Measurements from ENCODE around the gene PRR14L.

PRR14L gene

DNA sequence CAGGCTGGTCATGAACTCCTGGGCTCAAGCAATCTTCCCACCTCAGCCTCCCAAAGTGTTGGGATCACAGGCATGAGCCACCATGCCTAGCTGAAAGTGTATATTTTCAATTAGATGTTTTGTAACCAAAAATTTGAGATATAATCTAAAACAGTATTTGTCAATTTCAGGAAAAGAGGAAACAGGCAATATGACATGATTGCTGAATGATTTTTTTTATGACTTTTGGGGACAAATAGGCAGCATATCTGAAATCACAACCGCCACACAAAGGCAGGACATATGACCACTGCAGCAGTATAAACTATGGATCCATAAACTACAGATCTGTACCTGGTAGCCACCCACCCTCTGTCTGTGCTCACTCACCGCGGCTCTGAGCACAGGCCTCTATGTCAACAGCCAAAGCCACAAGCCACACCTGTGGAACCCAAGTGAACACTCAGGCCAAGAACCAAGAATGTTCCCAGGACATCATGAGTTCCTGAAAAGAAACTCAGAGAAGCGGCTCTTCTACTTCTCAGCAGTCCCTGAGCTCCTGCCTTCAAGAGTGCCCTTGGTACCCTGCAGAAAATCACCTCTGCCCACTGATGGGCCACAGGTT is 110.4 kb downstream of the PRR14L start:
- DNase-seq (ENCODE audit: low read depth) = no peak

- DNase-seq (ENCODE audit: low read depth) = no peak
These were observed 111.9 kb downstream of the PRR14L start for GRCh38 chr22:31637891-31638618.

DNA sequence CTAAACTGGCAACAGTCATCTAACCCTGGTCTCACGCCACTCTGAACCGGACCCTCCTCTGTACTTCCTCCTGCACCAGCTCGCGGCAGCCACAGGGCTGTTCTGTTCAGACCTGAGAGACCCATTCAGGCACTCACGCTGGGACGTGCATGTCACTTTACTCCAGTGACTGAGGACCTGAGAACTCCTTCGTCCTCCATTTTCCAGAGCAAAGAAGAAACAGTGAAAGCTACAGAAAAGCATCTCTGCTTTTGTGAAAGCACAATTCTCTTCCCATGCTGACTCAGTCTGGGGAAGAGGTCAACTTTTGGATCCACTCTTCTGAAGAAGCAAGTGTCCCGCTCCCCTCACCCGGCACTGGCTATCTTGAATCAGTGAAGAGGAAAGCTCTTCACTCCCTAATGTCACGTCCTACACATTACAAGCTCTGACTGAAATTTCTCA is 112.5 kb downstream of the PRR14L start:
- no peak for DNase-seq (ENCODE audit: low read depth)

DNA sequence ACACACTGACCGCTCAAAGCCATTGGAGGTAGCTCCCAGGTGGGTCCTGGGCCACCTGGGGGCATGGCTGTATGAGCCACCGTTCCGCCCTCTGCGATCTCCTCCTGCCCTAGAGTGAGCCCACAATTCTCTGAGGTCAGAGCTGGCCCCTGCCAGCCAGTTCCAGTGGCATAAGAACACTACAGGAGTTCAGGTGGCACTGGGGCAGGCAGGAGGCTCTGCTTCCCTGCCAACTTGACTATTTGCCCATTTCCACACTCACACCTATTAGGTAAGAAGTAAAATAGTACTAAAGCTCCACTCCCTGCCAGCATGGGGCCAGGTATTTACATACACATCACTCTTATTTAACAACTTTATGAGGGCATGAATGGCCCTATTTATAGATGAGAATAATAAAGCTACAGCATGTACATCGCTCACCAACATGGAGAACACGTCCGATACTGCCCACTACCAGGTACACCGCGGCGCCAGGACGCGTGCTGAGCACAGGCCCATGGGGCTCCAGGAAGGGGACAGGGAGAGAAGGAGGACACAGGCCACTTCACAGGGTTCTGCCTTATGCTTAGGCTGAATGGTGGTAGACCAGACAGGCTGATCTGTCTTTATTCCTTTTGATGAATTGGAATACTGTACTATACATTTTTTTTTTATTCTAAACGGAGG is 114.2 kb downstream of the PRR14L start:
- no peak for DNase-seq (ENCODE audit: low read depth)

- no peak for DNase-seq (ENCODE audit: low read depth)
These were observed 118.5 kb downstream of the PRR14L start for GRCh38 chr22:31631436-31631835.

All from EH (cell line).